Sigmoid colon (tissue), 7 donors: ENCODE data around the gene POU3F3. TPM values are rescaled to one million over a fixed set of nuclear protein-coding genes. Genes with fewer than 3 reads are reported as not detected.

Source experiments
- DNase-seq: peaks from one replicate; pipeline ENCODE4 v3.0.0-alpha.2; 2019
- H3K27ac ChIP-seq, 4 donors: fragments of 200-600 bp; sonication (generic); one replicate each; pipeline ENCODE4 v1.5.1; 2016 to 2019; ENCODE audit warnings: mild to moderate bottlenecking in 1 of 4
- H3K27me3 ChIP-seq, 3 donors: fragments of 200-600 bp; sonication (generic); one replicate each; pipeline ENCODE4 v1.5.1; 2019; ENCODE audit warnings: mild to moderate bottlenecking in 1 of 3
- H3K36me3 ChIP-seq, 4 donors: fragments of 200-600 bp; sonication (generic); one replicate each; pipeline ENCODE4 v1.5.1; 2016 to 2019
- H3K4me1 ChIP-seq, 4 donors: fragments of 200-600 bp; sonication (generic); one replicate each; pipeline ENCODE4 v1.5.1; 2017 to 2019
- H3K4me3 ChIP-seq, 4 donors: fragments of 200-600 bp; sonication (generic); one replicate each; pipeline ENCODE4 v1.5.1; 2017 to 2019; ENCODE audit warnings: mild to moderate bottlenecking in 2 of 4, moderate library complexity in 1 of 4
- H3K9me3 ChIP-seq, 4 donors: fragments of 200-600 bp in 3 of 4; sonication (generic) in 3 of 4; one replicate each; pipeline versions ENCODE4 v1.5.1 to v1.6.1; 2013 to 2019
- CTCF ChIP-seq, 4 experiments: fragments of 450-650 bp in 3 of 4; fragments of 200-600 bp in 1 of 4; IDR thresholded peaks; one replicate each; pipeline ENCODE4 v1.5.1; 2016 to 2019; ENCODE audit warnings: antibody characterized with exemption in 4 of 4, mild to moderate bottlenecking in 3 of 4, moderate library complexity in 2 of 4
- EP300 ChIP-seq, 4 donors: sonication (generic); formaldehyde crosslinking; IDR thresholded peaks; one replicate each; pipeline ENCODE4 v1.6.1; 2017; ENCODE audit warnings: antibody characterized with exemption in 4 of 4
- POLR2A ChIP-seq, 2 donors: fragments of 450-650 bp; IDR thresholded peaks; one replicate each; pipeline ENCODE4 v1.6.1; 2016; ENCODE audit warnings: antibody characterized with exemption in 2 of 2, mild to moderate bottlenecking in 2 of 2, moderate library complexity in 2 of 2
- POLR2AphosphoS5 ChIP-seq, 4 donors: sonication (generic); formaldehyde crosslinking; IDR thresholded peaks; one replicate each; pipeline ENCODE4 v1.6.1; 2017; ENCODE audit warnings: antibody characterized with exemption in 4 of 4
- WGBS, 2 donors: extraction: QIAGEN DNeasy Blood & Tissue Kit; methylation state at CpG; one replicate each; pipeline ENCODE4 v1.1.7; 2013; 5-methylcytosine and 5-hydroxymethylcytosine counted together
- intact Hi-C: fragments of 100-400 bp; cut with DNase I; formaldehyde crosslinking; loops from one replicate; pipeline ENCODE4 v1.15.1; 2023
- polyA plus RNA-seq, 3 donors: library from polyadenylated mRNA; stranded (reverse); fragments of 200-250 nt; gene quantifications; one replicate each; pipeline ENCODE4 v1.2.3, GENCODE V29; 2013
- total RNA-seq, 4 donors: library from RNA; depleted of rRNA; stranded (reverse); fragments of >200 nt; gene quantifications; one replicate each; pipeline ENCODE4 v1.1.0, GENCODE V29; 2016
- donor health status: healthy with polysubstance abuse.
- donor health status: Bipolar disorder and iron deficiency.
- donor health status: healthy.

Gene POU3F3
- total and polyA plus RNA-seq, 7 donors = 0.36 to 1.4 (median 0.66) TPM; not detected in 2

- Histone ChIP-seq H3K27ac (no peak overlapping the region), H3K27me3 (peaks cover 0 to 28% (median 0%) of the 10 kb centered on the region in 3 donors), H3K9me3 (no peaks in the 10 kb centered on the region), H3K4me1 (no peaks in the 10 kb centered on the region), H3K36me3 (no peaks in the 10 kb centered on the region), H3K4me3 (no peak overlapping the region)
- intact Hi-C loops = no loop called here
- WGBS, 2 donors = 82 to 85% methylated on average over 3 of the region's 3 CpGs
- DNase-seq = no peak
- TF ChIP-seq CTCF (IDR thresholded peaks at IDR 0.05) (no peak), POLR2A (IDR thresholded peaks at IDR 0.05) (no peak), EP300 (IDR thresholded peaks at IDR 0.05) (no peak), POLR2AphosphoS5 (IDR thresholded peaks at IDR 0.05) (no peak)
Observed at GRCh38 chr2:104883357-104883756, 29.4 kb downstream of the POU3F3 start.

- 77 to 84% methylated on average over 5 of the region's 5 CpGs for WGBS, 2 donors
- intact Hi-C loops = no loop called here
- H3K27ac ChIP-seq = no peak overlapping the region
- H3K4me3 ChIP-seq = no peak overlapping the region
- TF ChIP-seq EP300 (IDR thresholded peaks at IDR 0.05) = no peak
- H3K9me3 ChIP-seq = no peaks in the 10 kb centered on the region
- H3K4me1 ChIP-seq = no peaks in the 10 kb centered on the region
- H3K27me3 ChIP-seq = peaks cover 0 to 18% (median 0%) of the 10 kb centered on the region in 3 donors
- no peaks in the 10 kb centered on the region for H3K36me3 ChIP-seq
- DNase-seq = no peak
Observed at GRCh38 chr2:104885119-104885782, 31.3 kb downstream of the POU3F3 start.

GRCh38 chr2:104887676-104888075, 33.8 kb downstream of the POU3F3 start:
- no peaks in the 10 kb centered on the region for H3K36me3 ChIP-seq
- no peak overlapping the region for H3K27ac ChIP-seq
- H3K4me3 ChIP-seq = no peak overlapping the region
- H3K9me3 ChIP-seq = no peaks in the 10 kb centered on the region
- intact Hi-C loops = no loop called here
- 88% methylated on average over 6 of the region's 6 CpGs for WGBS, 2 donors
- TF ChIP-seq EP300 (IDR thresholded peaks at IDR 0.05) (no peak), CTCF (IDR thresholded peaks at IDR 0.05) (no peak), POLR2AphosphoS5 (IDR thresholded peaks at IDR 0.05) (no peak), POLR2A (IDR thresholded peaks at IDR 0.05) (no peak)
- H3K4me1 ChIP-seq = no peaks in the 10 kb centered on the region
- peaks cover 0 to 7% (median 0%) of the 10 kb centered on the region in 3 donors for H3K27me3 ChIP-seq
- DNase-seq = no peak

- no peaks in the 10 kb centered on the region for H3K27me3 ChIP-seq
- H3K36me3 ChIP-seq = no peaks in the 10 kb centered on the region
- TF ChIP-seq POLR2AphosphoS5 (IDR thresholded peaks at IDR 0.05) (no peak), EP300 (IDR thresholded peaks at IDR 0.05) (no peak), POLR2A (IDR thresholded peaks at IDR 0.05) (no peak), CTCF (IDR thresholded peaks at IDR 0.05) (no peak)
- 66 to 73% methylated on average over 7 of the region's 7 CpGs for WGBS, 2 donors
- H3K27ac ChIP-seq = no peak overlapping the region
- DNase-seq = no peak
- no peak overlapping the region for H3K4me3 ChIP-seq
- no peaks in the 10 kb centered on the region for H3K4me1 ChIP-seq
- intact Hi-C loops = no loop called here
- no peaks in the 10 kb centered on the region for H3K9me3 ChIP-seq
Observed at GRCh38 chr2:104888489-104889258, 34.8 kb downstream of the POU3F3 start.

- 13 to 44% methylated on average over 8 of the region's 8 CpGs for WGBS, 2 donors
- TF ChIP-seq POLR2AphosphoS5 (IDR thresholded peaks at IDR 0.05) = no peak
- TF ChIP-seq POLR2A (IDR thresholded peaks at IDR 0.05) = no peak
- TF ChIP-seq EP300 (IDR thresholded peaks at IDR 0.05) = no peak
- no peak for TF ChIP-seq CTCF (IDR thresholded peaks at IDR 0.05)
- no peak for DNase-seq
- Histone ChIP-seq H3K4me3 (no peak overlapping the region), H3K4me1 (no peaks in the 10 kb centered on the region), H3K36me3 (no peaks in the 10 kb centered on the region), H3K9me3 (no peaks in the 10 kb centered on the region), H3K27me3 (no peaks in the 10 kb centered on the region), H3K27ac (no peak overlapping the region)
- intact Hi-C loops = no loop called here
Observed at GRCh38 chr2:104889291-104889959, 35.5 kb downstream of the POU3F3 start.
